ENCODE results near the gene CENPU.
"Not testable (repeated sequence)": the region's sequence is repeated elsewhere in the genome, so short reads cannot be mapped to it uniquely, and the experiment has no call there.

Gene CENPU

GRCh38 chr4:184751585-184751956, 17.7 kb upstream of the CENPU start:
- no peak for DNase-seq

- no peak for DNase-seq
Measured at GRCh38 chr4:184750926-184751584, 17.2 kb upstream of the CENPU start.

- DNase-seq = no peak
Measured at GRCh38 chr4:184748251-184748652, 14.4 kb upstream of the CENPU start.

- no peak for DNase-seq
Measured at GRCh38 chr4:184747034-184747830, 13.3 kb upstream of the CENPU start.

- peak; percentile 39 for DNase-seq
Measured at GRCh38 chr4:184745831-184746795, 12.2 kb upstream of the CENPU start.

GRCh38 chr4:184744236-184744635, 10.3 kb upstream of the CENPU start:
- DNase-seq = no peak

GRCh38 chr4:184743650-184744049, 9.8 kb upstream of the CENPU start:
- no peak for DNase-seq

- not testable (repeated sequence) for DNase-seq
Measured at GRCh38 chr4:184741651-184742050, 7.8 kb upstream of the CENPU start.

- DNase-seq = no peak
Measured at GRCh38 chr4:184740980-184741391, 7.1 kb upstream of the CENPU start.

GRCh38 chr4:184739575-184739974, 5.7 kb upstream of the CENPU start:
- not testable (repeated sequence) for DNase-seq

- DNase-seq = no peak
Measured at GRCh38 chr4:184734758-184735157, 862 bp upstream of the CENPU start.

- DNase-seq = peak; percentile 29
Measured at GRCh38 chr4:184732126-184732525, 1.8 kb downstream of the CENPU start.

- DNase-seq = no peak
Measured at GRCh38 chr4:184731056-184731455, 2.8 kb downstream of the CENPU start.

GRCh38 chr4:184729946-184730345, 4.0 kb downstream of the CENPU start:
- DNase-seq = no peak

GRCh38 chr4:184728858-184729257, 5.0 kb downstream of the CENPU start:
- no peak for DNase-seq

GRCh38 chr4:184727430-184727829, 6.5 kb downstream of the CENPU start:
- DNase-seq = no peak

GRCh38 chr4:184722798-184723197, 11.1 kb downstream of the CENPU start:
- no peak for DNase-seq

- DNase-seq = no peak
Measured at GRCh38 chr4:184721254-184721653, 12.6 kb downstream of the CENPU start.

GRCh38 chr4:184719407-184719806, 14.5 kb downstream of the CENPU start:
- no peak for DNase-seq

GRCh38 chr4:184715526-184715925, 18.4 kb downstream of the CENPU start:
- DNase-seq = no peak

- no peak for DNase-seq
Measured at GRCh38 chr4:184713887-184714286, 20.0 kb downstream of the CENPU start.

- DNase-seq = no peak
Measured at GRCh38 chr4:184712322-184712721, 21.6 kb downstream of the CENPU start.

- no peak for DNase-seq
Measured at GRCh38 chr4:184706453-184706852, 27.4 kb downstream of the CENPU start.

All from NCI-H345 (cell line).